PC-3 (cell line): ENCODE data around the gene SMIM13.

Experiments used
- CTCF ChIP-seq: fragments of 300-600 bp; sonication (generic); conservative IDR thresholded peaks from 2 replicates; pipeline ENCODE4 v1.5.1; 2017; ENCODE audit warnings: antibody characterized with exemption, low read depth, mild to moderate bottlenecking, low read length
- EZH2 ChIP-seq: fragments of 300-600 bp; sonication (generic); IDR thresholded peaks from one replicate; pipeline ENCODE4 v1.6.1; 2017; ENCODE audit warnings: antibody characterized with exemption, mild to moderate bottlenecking, low read length; ENCODE audit not compliant: unreplicated experiment

DNA sequence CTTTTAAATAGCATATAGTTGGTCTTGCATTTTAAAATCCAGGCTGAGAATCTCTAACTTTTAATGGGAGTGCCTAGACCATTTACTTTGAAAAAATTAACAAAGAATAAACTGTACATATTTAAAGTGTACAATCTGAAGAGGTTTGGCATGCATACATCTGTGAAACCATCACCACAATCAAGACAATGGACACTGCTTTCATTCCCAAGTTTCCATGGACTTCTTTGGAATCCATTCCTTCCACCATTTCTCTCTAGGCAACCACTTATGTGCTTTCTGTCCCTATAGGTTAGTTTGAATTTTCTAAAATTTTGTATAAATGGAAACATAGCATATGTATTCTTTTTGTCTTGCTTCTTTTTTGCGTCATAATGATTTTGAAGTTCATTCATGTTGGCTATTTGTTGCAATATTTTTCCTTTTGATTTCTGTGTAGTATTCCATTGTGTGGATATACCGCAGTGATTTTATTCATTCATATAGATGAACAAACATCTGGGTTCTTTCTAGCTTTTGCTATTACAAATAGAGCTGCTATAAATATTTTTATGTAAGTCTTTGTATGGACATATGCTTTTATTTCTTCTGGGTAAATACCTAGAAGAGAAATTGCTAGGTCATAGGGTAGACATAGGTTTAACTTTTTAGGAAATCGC is 88.0 kb downstream of the SMIM13 start:
- TF ChIP-seq CTCF (no peak), EZH2 (no peak)
